K562 (cell line): ENCODE results near the gene RINL. TPM values are rescaled to one million over a fixed set of nuclear protein-coding genes. Genes with fewer than 3 reads are reported as not detected.

Experiments used
- CBFA2T3 ChIP-seq: fragments of 450-650 bp; IDR thresholded peaks from 2 replicates; pipeline ENCODE4 v1.6.1; 2017
- CREB1 ChIP-seq, 2 experiments: sonication (generic) in 1 of 2; formaldehyde crosslinking in 1 of 2; IDR thresholded peaks; 2 replicates each; pipeline versions ENCODE4 v1.6.1 to v1.8.0; 2012 to 2022; ENCODE audit warnings: inconsistent platforms in 1 of 2, mild to moderate bottlenecking in 1 of 2, missing genetic modification reagents in 1 of 2, moderate library complexity in 1 of 2
- ELF1 ChIP-seq: fragments of 200-800 bp; sonication (Bioruptor generic); IDR thresholded peaks from 2 replicates; pipeline ENCODE4 v1.6.1; 2016; ENCODE audit warnings: missing genetic modification characterization, missing compliant biosample characterization
- HEY1 ChIP-seq: fragments of 250-450 bp; sonication (Bioruptor Pico); IDR thresholded peaks from 2 replicates; pipeline ENCODE4 v1.5.0; 2020; ENCODE audit warnings: mild to moderate bottlenecking, moderate library complexity, borderline replicate concordance
- HMG20B ChIP-seq: fragments of 250-450 bp; sonication (Bioruptor Pico); IDR thresholded peaks from 2 replicates; pipeline ENCODE4 v1.5.0; 2021; ENCODE audit warnings: mild to moderate bottlenecking
- MAFK ChIP-seq: IDR thresholded peaks from 2 replicates; pipeline ENCODE4 v1.6.1; 2011; ENCODE audit warnings: low read length, improper control_type of control experiment
- PTTG1 ChIP-seq: fragments of 450-650 bp; IDR thresholded peaks from 2 replicates; pipeline ENCODE4 v1.6.1; 2016; ENCODE audit warnings: low read depth, mild to moderate bottlenecking, missing genetic modification characterization, missing compliant biosample characterization
- RBM25 ChIP-seq: fragments of 200-400 bp; formaldehyde crosslinking; IDR thresholded peaks from 2 replicates; pipeline ENCODE4 v1.6.1; 2018; ENCODE audit warnings: low read length, low read depth, moderate library complexity; ENCODE audit not compliant: severe bottlenecking
- U2AF2 ChIP-seq: fragments of 200-400 bp; formaldehyde crosslinking; optimal IDR thresholded peaks from 2 replicates; pipeline ENCODE3; 2017; ENCODE audit warnings: low read depth, mild to moderate bottlenecking, low read length
- polyA plus RNA-seq, 8 experiments: library from polyadenylated mRNA; depleted of rRNA in 4 of 8; stranded (reverse) in 5 of 8; unstranded in 3 of 8; fragments of >200 nt; fragmentation: Nextera tagmentation in 2 of 8; fragmentation: Illumina TruSeq in 1 of 8; extraction: Ambion mirVana in 2 of 8; extraction: Trizol in 1 of 8; gene quantifications; 2 replicates each; pipeline versions ENCODE4 v1.2.1 to v1.2.3, GENCODE V29; 2011 to 2014; ENCODE audit warnings: inconsistent platforms in 1 of 8, missing spikeins in 1 of 8
- total RNA-seq, 7 experiments: library from RNA; depleted of rRNA in 6 of 7; stranded (reverse); fragments of >200 nt in 6 of 7; fragmentation: Illumina TruSeq in 2 of 7; extraction: Trizol in 2 of 7; gene quantifications; 2 replicates each; pipeline versions ENCODE4 v1.2.1 to v1.2.3, GENCODE V29; 2011 to 2021; ENCODE audit warnings: low replicate concordance in 1 of 7
- TF ChIP-seq, protein P1 (sequence below): sonication (generic); formaldehyde crosslinking; IDR thresholded peaks from 2 replicates; pipeline ENCODE4 v1.8.1; 2023; ENCODE audit warnings: missing genetic modification reagents, mild to moderate bottlenecking, borderline replicate concordance
- TF ChIP-seq, protein P2 (sequence below), 2 experiments: fragments of 450-650 bp in 1 of 2; sonication (generic) in 1 of 2; formaldehyde crosslinking in 1 of 2; IDR thresholded peaks in 1 of 2; conservative IDR thresholded peaks in 1 of 2; 2 replicates each; pipeline versions ENCODE4 v1.6.1 to v1.8.1; 2016 to 2023; ENCODE audit warnings: mild to moderate bottlenecking in 2 of 2, moderate library complexity in 2 of 2, inconsistent platforms in 1 of 2, missing genetic modification reagents in 1 of 2
- TF ChIP-seq, protein P3 (sequence below): fragments of 450-650 bp; IDR thresholded peaks from 2 replicates; pipeline ENCODE4 v1.7.1; 2018; ENCODE audit warnings: mild to moderate bottlenecking, low read depth; ENCODE audit not compliant: partially characterized antibody
- TF ChIP-seq, protein P4 (sequence below): fragments of 450-650 bp; formaldehyde crosslinking; IDR thresholded peaks from 2 replicates; pipeline ENCODE4 v1.4.0; 2022; ENCODE audit warnings: mild to moderate bottlenecking, moderate library complexity
- TF ChIP-seq, protein P5 (sequence below): sonication (generic); formaldehyde crosslinking; IDR thresholded peaks from 2 replicates; pipeline ENCODE4 v1.9.0; 2022; ENCODE audit warnings: mild to moderate bottlenecking, missing genetic modification reagents

RINL gene
- total and polyA plus RNA-seq, 9 of the 15 experiments (the other 6 are each of a cell fraction or from before 2014, with no cell fraction given): 0.82 to 10.9 (median 4.9) TPM

DNA sequence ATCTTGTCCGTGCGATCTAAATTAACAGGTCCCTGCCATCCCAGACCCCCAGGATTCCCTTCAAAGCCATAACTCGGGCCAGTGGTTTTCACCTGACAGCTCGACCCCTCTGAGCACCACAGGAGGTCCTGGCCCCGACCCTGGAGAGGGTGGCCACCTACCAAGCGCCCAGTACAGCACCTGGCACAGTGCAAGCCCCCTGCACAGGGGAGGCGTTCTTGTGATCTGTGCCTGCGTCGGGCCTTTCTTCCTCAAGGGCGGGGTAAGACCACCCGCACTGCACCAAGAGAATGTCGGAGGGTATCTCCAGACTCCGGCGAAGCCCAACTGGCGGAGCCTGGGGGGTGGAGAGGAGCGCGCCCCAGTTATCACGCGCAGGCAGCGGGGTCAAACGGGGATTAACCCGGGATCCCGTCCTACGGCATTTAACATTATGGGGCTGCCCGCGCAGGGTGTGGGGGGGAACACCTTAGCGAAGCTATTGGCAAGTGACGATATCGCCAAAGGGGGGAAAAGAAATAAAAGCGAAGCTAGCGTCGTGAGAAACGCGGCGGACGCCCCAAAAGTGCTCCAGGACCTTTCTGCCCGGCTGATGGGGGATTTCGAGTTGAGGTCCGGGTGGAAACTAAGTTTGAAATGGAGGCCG lies 27.0 kb downstream of the RINL start (continued):
- TF ChIP-seq, protein P1, sequence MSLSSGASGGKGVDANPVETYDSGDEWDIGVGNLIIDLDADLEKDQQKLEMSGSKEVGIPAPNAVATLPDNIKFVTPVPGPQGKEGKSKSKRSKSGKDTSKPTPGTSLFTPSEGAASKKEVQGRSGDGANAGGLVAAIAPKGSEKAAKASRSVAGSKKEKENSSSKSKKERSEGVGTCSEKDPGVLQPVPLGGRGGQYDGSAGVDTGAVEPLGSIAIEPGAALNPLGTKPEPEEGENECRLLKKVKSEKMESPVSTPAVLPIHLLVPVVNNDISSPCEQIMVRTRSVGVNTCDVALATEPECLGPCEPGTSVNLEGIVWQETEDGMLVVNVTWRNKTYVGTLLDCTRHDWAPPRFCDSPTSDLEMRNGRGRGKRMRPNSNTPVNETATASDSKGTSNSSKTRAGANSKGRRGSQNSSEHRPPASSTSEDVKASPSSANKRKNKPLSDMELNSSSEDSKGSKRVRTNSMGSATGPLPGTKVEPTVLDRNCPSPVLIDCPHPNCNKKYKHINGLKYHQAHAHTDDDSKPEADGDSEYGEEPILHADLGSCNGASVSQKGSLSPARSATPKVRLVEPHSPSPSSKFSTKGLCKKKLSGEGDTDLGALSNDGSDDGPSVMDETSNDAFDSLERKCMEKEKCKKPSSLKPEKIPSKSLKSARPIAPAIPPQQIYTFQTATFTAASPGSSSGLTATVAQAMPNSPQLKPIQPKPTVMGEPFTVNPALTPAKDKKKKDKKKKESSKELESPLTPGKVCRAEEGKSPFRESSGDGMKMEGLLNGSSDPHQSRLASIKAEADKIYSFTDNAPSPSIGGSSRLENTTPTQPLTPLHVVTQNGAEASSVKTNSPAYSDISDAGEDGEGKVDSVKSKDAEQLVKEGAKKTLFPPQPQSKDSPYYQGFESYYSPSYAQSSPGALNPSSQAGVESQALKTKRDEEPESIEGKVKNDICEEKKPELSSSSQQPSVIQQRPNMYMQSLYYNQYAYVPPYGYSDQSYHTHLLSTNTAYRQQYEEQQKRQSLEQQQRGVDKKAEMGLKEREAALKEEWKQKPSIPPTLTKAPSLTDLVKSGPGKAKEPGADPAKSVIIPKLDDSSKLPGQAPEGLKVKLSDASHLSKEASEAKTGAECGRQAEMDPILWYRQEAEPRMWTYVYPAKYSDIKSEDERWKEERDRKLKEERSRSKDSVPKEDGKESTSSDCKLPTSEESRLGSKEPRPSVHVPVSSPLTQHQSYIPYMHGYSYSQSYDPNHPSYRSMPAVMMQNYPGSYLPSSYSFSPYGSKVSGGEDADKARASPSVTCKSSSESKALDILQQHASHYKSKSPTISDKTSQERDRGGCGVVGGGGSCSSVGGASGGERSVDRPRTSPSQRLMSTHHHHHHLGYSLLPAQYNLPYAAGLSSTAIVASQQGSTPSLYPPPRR (CRISPR knock-in tag): no peak
- TF ChIP-seq RBM25: no peak
- TF ChIP-seq, protein P2, sequence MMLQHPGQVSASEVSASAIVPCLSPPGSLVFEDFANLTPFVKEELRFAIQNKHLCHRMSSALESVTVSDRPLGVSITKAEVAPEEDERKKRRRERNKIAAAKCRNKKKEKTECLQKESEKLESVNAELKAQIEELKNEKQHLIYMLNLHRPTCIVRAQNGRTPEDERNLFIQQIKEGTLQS (IDR thresholded peaks at IDR 0.05): no peak
- TF ChIP-seq, protein P2 (CRISPR knock-in tag; conservative IDR thresholded peaks at IDR 0.05): 0 out of 2 replicates have a peak, but pooled peaks have one; percentile 3
- TF ChIP-seq, protein P3, sequence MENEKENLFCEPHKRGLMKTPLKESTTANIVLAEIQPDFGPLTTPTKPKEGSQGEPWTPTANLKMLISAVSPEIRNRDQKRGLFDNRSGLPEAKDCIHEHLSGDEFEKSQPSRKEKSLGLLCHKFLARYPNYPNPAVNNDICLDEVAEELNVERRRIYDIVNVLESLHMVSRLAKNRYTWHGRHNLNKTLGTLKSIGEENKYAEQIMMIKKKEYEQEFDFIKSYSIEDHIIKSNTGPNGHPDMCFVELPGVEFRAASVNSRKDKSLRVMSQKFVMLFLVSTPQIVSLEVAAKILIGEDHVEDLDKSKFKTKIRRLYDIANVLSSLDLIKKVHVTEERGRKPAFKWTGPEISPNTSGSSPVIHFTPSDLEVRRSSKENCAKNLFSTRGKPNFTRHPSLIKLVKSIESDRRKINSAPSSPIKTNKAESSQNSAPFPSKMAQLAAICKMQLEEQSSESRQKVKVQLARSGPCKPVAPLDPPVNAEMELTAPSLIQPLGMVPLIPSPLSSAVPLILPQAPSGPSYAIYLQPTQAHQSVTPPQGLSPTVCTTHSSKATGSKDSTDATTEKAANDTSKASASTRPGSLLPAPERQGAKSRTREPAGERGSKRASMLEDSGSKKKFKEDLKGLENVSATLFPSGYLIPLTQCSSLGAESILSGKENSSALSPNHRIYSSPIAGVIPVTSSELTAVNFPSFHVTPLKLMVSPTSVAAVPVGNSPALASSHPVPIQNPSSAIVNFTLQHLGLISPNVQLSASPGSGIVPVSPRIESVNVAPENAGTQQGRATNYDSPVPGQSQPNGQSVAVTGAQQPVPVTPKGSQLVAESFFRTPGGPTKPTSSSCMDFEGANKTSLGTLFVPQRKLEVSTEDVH: no peak
- no peak for TF ChIP-seq U2AF2
- TF ChIP-seq HMG20B (CRISPR knock-in tag): no peak
- TF ChIP-seq, protein P4, sequence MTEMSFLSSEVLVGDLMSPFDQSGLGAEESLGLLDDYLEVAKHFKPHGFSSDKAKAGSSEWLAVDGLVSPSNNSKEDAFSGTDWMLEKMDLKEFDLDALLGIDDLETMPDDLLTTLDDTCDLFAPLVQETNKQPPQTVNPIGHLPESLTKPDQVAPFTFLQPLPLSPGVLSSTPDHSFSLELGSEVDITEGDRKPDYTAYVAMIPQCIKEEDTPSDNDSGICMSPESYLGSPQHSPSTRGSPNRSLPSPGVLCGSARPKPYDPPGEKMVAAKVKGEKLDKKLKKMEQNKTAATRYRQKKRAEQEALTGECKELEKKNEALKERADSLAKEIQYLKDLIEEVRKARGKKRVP (CRISPR knock-in tag): no peak
- no peak for TF ChIP-seq CREB1 (IDR thresholded peaks at IDR 0.05)
- TF ChIP-seq CREB1 (CRISPR knock-in tag; IDR thresholded peaks at IDR 0.05): no peak
- TF ChIP-seq, protein P5, sequence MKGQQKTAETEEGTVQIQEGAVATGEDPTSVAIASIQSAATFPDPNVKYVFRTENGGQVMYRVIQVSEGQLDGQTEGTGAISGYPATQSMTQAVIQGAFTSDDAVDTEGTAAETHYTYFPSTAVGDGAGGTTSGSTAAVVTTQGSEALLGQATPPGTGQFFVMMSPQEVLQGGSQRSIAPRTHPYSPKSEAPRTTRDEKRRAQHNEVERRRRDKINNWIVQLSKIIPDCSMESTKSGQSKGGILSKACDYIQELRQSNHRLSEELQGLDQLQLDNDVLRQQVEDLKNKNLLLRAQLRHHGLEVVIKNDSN (CRISPR knock-in tag): no peak
- no peak for TF ChIP-seq ELF1
- no peak for TF ChIP-seq PTTG1
- no peak for TF ChIP-seq MAFK
- peak; percentile 46; the same call in 1 of the 2 replicates for TF ChIP-seq CBFA2T3
- no peak for TF ChIP-seq HEY1
